T-helper 17 cell (primary cell): Measurements from ENCODE around the gene RTL3. TPM values are rescaled to one million over a fixed set of nuclear protein-coding genes. Genes with fewer than 3 reads are reported as not detected.
"Not testable (repeated sequence)": the region's sequence is repeated elsewhere in the genome, so short reads cannot be mapped to it uniquely, and the experiment has no call there.

Experiments
- ATAC-seq: fragments of 150-1000 bp; cut with Tn5 transposase; 2 replicates; pipeline ENCODE4 v1.10.0; 2021; ENCODE audit warnings: mild to moderate bottlenecking, moderate library complexity
- DNase-seq, 3 donors: peaks; one replicate each; pipeline versions ENCODE4 v3.0.0 to v3.0.0-alpha.2; 2020 to 2021
- H3K9me3 ChIP-seq: one replicate; pipeline ENCODE4 v1.7.0; 2013; ENCODE audit warnings: low read length, mild to moderate bottlenecking; ENCODE audit not compliant: control insufficient read depth, poor library complexity, severe bottlenecking
- H3K27ac Mint-ChIP-seq: one replicate; pipeline ENCODE4 v1.8.0; 2022; ENCODE audit warnings: mild to moderate bottlenecking, moderate library complexity, mixed read lengths
- H3K27me3 Mint-ChIP-seq: one replicate; pipeline ENCODE4 v1.8.0; 2022; ENCODE audit warnings: mixed read lengths
- H3K36me3 Mint-ChIP-seq: one replicate; pipeline ENCODE4 v1.8.0; 2022; ENCODE audit warnings: low read depth, mixed read lengths
- H3K4me1 Mint-ChIP-seq: one replicate; pipeline ENCODE4 v1.8.0; 2022; ENCODE audit warnings: mild to moderate bottlenecking, mixed read lengths
- H3K4me3 Mint-ChIP-seq: one replicate; pipeline ENCODE4 v1.8.0; 2022; ENCODE audit warnings: mild to moderate bottlenecking, moderate library complexity, mixed read lengths
- total RNA-seq, 4 donors: library from RNA in 2 of 4; stranded (reverse) in 2 of 4; gene quantifications; one replicate each; pipeline ENCODE4 v1.2.3 and lab custom pipeline; 2022 to 2026

Gene RTL3
- total RNA-seq, 2 donors from 2014 or later, result not detected

- no peak for DNase-seq
- peaks cover 9% of the 10 kb centered on the region for H3K4me1 Mint-ChIP-seq
- no peak overlapping the region for H3K4me3 Mint-ChIP-seq
- H3K27ac Mint-ChIP-seq, result no peak overlapping the region
- H3K36me3 Mint-ChIP-seq, result no peaks in the 10 kb centered on the region
- ATAC-seq, result no peak
- H3K9me3 ChIP-seq, result no peaks in the 10 kb centered on the region
- H3K27me3 Mint-ChIP-seq, result no peaks in the 10 kb centered on the region
These were observed 5.9 kb downstream of the RTL3 start for GRCh38 chrX:78653118-78653822.

GRCh38 chrX:78650906-78651437, 8.2 kb downstream of the RTL3 start:
- Mint-ChIP-seq H3K27me3 (no peaks in the 10 kb centered on the region), H3K27ac (no peak overlapping the region)

DNA sequence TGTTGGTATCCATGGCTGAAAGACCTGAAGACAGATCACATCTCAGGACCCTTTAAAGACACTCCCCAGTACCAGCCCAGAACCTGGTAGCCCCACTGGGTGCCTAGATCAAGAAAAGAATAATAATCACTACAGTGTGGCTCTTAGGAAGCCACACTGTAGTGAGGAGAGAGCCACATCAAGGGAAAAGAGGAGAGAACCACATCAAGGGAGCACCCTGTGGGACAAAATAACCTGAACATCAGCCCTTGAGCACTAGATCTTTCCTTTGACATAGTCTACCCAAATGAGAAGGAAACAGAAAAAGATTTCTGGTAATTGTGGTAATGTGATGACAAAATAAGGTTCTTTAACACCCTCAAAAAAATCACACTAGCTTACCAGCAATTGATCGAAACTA, 15.3 kb downstream of the RTL3 start:
- Mint-ChIP-seq H3K27me3 (no peaks in the 10 kb centered on the region), H3K4me3 (peak overlapping the region; percentile 39), H3K36me3 (no peaks in the 10 kb centered on the region), H3K27ac (no peak overlapping the region), H3K4me1 (peaks cover 9% of the 10 kb centered on the region)
- peaks cover 3% of the 10 kb centered on the region for H3K9me3 ChIP-seq
- DNase-seq, result no peak
- peak; percentile 84 for ATAC-seq

More at GRCh38 chrX:78650906-78651437, 8.2 kb downstream of the RTL3 start:
- no peak for DNase-seq
- peak; percentile 40 for ATAC-seq
- Mint-ChIP-seq H3K4me1 (peaks cover 9% of the 10 kb centered on the region), H3K36me3 (no peaks in the 10 kb centered on the region), H3K4me3 (peak overlapping the region; percentile 33)
- H3K9me3 ChIP-seq, result no peaks in the 10 kb centered on the region

DNA sequence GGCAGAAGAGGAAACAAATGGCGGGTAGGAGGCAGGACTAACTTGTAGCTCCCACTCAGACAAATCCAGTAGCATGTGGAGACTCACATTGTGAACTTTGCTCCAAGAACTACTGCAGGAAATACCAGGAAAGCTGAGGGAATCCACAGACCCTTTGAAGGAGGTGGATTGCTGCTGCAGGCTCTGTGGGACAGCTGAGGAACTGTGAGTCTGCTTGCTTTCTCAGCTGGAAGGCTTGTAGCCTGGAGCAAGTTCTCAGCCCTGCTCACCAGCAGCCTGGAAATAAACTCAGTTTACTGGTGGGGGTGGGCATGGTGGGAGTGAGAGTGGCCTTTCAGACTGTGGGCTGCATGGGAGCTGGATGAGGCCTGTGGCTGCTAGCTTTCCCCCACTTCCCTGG, 16.0 kb downstream of the RTL3 start:
- ATAC-seq, result no peak
- peaks cover 9% of the 10 kb centered on the region for H3K4me1 Mint-ChIP-seq
- no peaks in the 10 kb centered on the region for H3K27me3 Mint-ChIP-seq
- no peaks in the 10 kb centered on the region for H3K36me3 Mint-ChIP-seq
- H3K4me3 Mint-ChIP-seq, result no peak overlapping the region
- no peak overlapping the region for H3K27ac Mint-ChIP-seq
- peaks cover 3% of the 10 kb centered on the region for H3K9me3 ChIP-seq
- DNase-seq, result no peak

- not testable (repeated sequence) for H3K27me3 Mint-ChIP-seq, DNase-seq, H3K27ac Mint-ChIP-seq
These were observed 23.0 kb downstream of the RTL3 start for GRCh38 chrX:78636096-78636495.

GRCh38 chrX:78624962-78625909, 33.9 kb downstream of the RTL3 start:
- no peaks in the 10 kb centered on the region for H3K36me3 Mint-ChIP-seq
- H3K4me3 Mint-ChIP-seq, result no peak overlapping the region
- no peaks in the 10 kb centered on the region for H3K27me3 Mint-ChIP-seq
- DNase-seq (no peak), ATAC-seq (no peak)
- peaks cover 6% of the 10 kb centered on the region for H3K4me1 Mint-ChIP-seq
- H3K27ac Mint-ChIP-seq, result no peak overlapping the region
- no peaks in the 10 kb centered on the region for H3K9me3 ChIP-seq

More at GRCh38 chrX:78636096-78636495, 23.0 kb downstream of the RTL3 start:
- H3K4me1 Mint-ChIP-seq, ATAC-seq, H3K4me3 Mint-ChIP-seq, H3K9me3 ChIP-seq, H3K36me3 Mint-ChIP-seq: not testable (repeated sequence)

DNA sequence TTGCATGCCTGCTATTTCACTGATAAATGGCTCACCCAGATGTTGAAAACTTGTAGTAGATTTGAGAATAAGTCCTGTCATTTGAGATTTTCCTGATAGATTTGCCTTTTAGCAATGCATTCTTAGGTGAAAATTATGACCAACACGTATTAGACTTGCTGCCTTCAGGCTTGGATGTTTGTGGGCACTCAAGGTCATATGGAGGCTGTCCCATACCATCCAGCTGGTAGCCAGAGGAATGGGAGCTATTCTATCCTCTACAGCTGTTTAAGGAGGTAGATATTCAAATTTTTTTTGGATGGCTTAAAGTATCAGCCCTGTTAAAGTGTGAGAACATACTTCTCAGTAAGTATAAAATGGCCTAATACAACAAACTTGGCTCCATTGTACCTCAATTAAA, 34.7 kb downstream of the RTL3 start:
- peaks cover 6% of the 10 kb centered on the region for H3K4me1 Mint-ChIP-seq
- no peak overlapping the region for H3K27ac Mint-ChIP-seq
- H3K27me3 Mint-ChIP-seq, result no peaks in the 10 kb centered on the region
- ATAC-seq (no peak), DNase-seq (no peak)
- no peak overlapping the region for H3K4me3 Mint-ChIP-seq
- H3K9me3 ChIP-seq, result no peaks in the 10 kb centered on the region
- H3K36me3 Mint-ChIP-seq, result no peaks in the 10 kb centered on the region

- no peak for DNase-seq
- Mint-ChIP-seq H3K4me1 (peaks cover 6% of the 10 kb centered on the region), H3K36me3 (no peaks in the 10 kb centered on the region), H3K27me3 (no peaks in the 10 kb centered on the region), H3K27ac (no peak overlapping the region), H3K4me3 (no peak overlapping the region)
- no peak for ATAC-seq
- no peaks in the 10 kb centered on the region for H3K9me3 ChIP-seq
These were observed 36.3 kb downstream of the RTL3 start for GRCh38 chrX:78622831-78623230.

- Mint-ChIP-seq H3K4me1 (no peaks in the 10 kb centered on the region), H3K4me3 (no peak overlapping the region), H3K36me3 (no peaks in the 10 kb centered on the region), H3K27me3 (no peaks in the 10 kb centered on the region), H3K27ac (no peak overlapping the region)
- DNase-seq, result no peak
- no peaks in the 10 kb centered on the region for H3K9me3 ChIP-seq
- ATAC-seq, result no peak
These were observed 39.3 kb downstream of the RTL3 start for GRCh38 chrX:78619834-78620233.

- no peaks in the 10 kb centered on the region for H3K9me3 ChIP-seq
- Mint-ChIP-seq H3K27ac (no peak overlapping the region), H3K27me3 (no peaks in the 10 kb centered on the region), H3K4me3 (no peak overlapping the region), H3K36me3 (no peaks in the 10 kb centered on the region), H3K4me1 (no peaks in the 10 kb centered on the region)
- ATAC-seq, result no peak
- no peak for DNase-seq
These were observed 40.1 kb downstream of the RTL3 start for GRCh38 chrX:78618987-78619386.

- ATAC-seq (no peak), DNase-seq (no peak)
- no peak overlapping the region for H3K27ac Mint-ChIP-seq
- H3K36me3 Mint-ChIP-seq, result no peaks in the 10 kb centered on the region
- H3K4me1 Mint-ChIP-seq, result no peaks in the 10 kb centered on the region
- H3K4me3 Mint-ChIP-seq, result no peak overlapping the region
- no peaks in the 10 kb centered on the region for H3K9me3 ChIP-seq
- H3K27me3 Mint-ChIP-seq, result no peaks in the 10 kb centered on the region
These were observed 44.9 kb downstream of the RTL3 start for GRCh38 chrX:78614264-78614663.
